Measurements from ENCODE around the gene MYOG. TPM values are rescaled to one million over a fixed set of nuclear protein-coding genes. Genes with fewer than 3 reads are reported as not detected.

MYOG gene
- total and polyA plus RNA-seq, 5 donors from 2014 or later, result not detected

GRCh38 chr1:203044546-203045250 is 41.1 kb downstream of the MYOG start:
- Histone ChIP-seq H3K4me3 (ENCODE audit: low read depth, low read length) (no peak overlapping the region), H3K36me3 (ENCODE audit: control insufficient read depth, insufficient read depth, low read length) (no peaks in the 10 kb centered on the region), H3K27ac (ENCODE audit: insufficient read depth, low read length, poor library complexity, severe bottlenecking) (no peak overlapping the region), H3K27me3 (ENCODE audit: control insufficient read depth, insufficient read depth, low read length) (no peaks in the 10 kb centered on the region), H3K4me1 (ENCODE audit: control insufficient read depth, insufficient read depth, low read length, poor library complexity, severe bottlenecking) (no peaks in the 10 kb centered on the region), H3K9me3 (ENCODE audit: control insufficient read depth in 2 of 2, low read length in 2 of 2) (no peaks in the 10 kb centered on the region)
- Mint-ChIP-seq H3K9me3 (peaks cover 0 to 2% (median 0%) of the 10 kb centered on the region in 7 donors), H3K27ac (no peak overlapping the region), H3K27me3 (no peaks in the 10 kb centered on the region), H3K4me3 (no peak overlapping the region), H3K36me3 (no peaks in the 10 kb centered on the region), H3K4me1 (no peaks in the 10 kb centered on the region)
- no peak for ATAC-seq (ENCODE audit: low read depth in 2 of 2)
- DNase-seq, result no peak

- Histone ChIP-seq H3K4me1 (ENCODE audit: control insufficient read depth, insufficient read depth, low read length, poor library complexity, severe bottlenecking) (no peaks in the 10 kb centered on the region), H3K4me3 (ENCODE audit: low read depth, low read length) (no peak overlapping the region), H3K36me3 (ENCODE audit: control insufficient read depth, insufficient read depth, low read length) (no peaks in the 10 kb centered on the region), H3K27me3 (ENCODE audit: control insufficient read depth, insufficient read depth, low read length) (no peaks in the 10 kb centered on the region), H3K9me3 (ENCODE audit: control insufficient read depth in 2 of 2, low read length in 2 of 2) (no peaks in the 10 kb centered on the region), H3K27ac (ENCODE audit: insufficient read depth, low read length, poor library complexity, severe bottlenecking) (no peak overlapping the region)
- DNase-seq, result no peak
- no peaks in the 10 kb centered on the region for H3K36me3 Mint-ChIP-seq
- ATAC-seq (ENCODE audit: low read depth in 2 of 2), result no peak
- H3K4me1 Mint-ChIP-seq, result peaks cover 0 to 4% (median 0%) of the 10 kb centered on the region in 4 donors
- H3K27ac Mint-ChIP-seq, result no peak overlapping the region
- no peak overlapping the region for H3K4me3 Mint-ChIP-seq
- H3K27me3 Mint-ChIP-seq, result no peaks in the 10 kb centered on the region
- H3K9me3 Mint-ChIP-seq, result peaks cover 0 to 2% (median 0%) of the 10 kb centered on the region in 7 donors
These were observed 41.8 kb downstream of the MYOG start for GRCh38 chr1:203043830-203044545.

- Mint-ChIP-seq H3K36me3 (no peaks in the 10 kb centered on the region), H3K27ac (peak overlapping the region in 1 of 3 donors; percentile 54), H3K4me3 (no peak overlapping the region), H3K27me3 (no peaks in the 10 kb centered on the region), H3K4me1 (peaks cover 0 to 4% (median 0%) of the 10 kb centered on the region in 4 donors), H3K9me3 (no peaks in the 10 kb centered on the region)
- H3K27me3 ChIP-seq (ENCODE audit: control insufficient read depth, insufficient read depth, low read length), result no peaks in the 10 kb centered on the region
- DNase-seq, result no peak
- no peaks in the 10 kb centered on the region for H3K36me3 ChIP-seq (ENCODE audit: control insufficient read depth, insufficient read depth, low read length)
- no peak for ATAC-seq (ENCODE audit: low read depth in 2 of 2)
- no peaks in the 10 kb centered on the region for H3K4me1 ChIP-seq (ENCODE audit: control insufficient read depth, insufficient read depth, low read length, poor library complexity, severe bottlenecking)
- H3K27ac ChIP-seq (ENCODE audit: insufficient read depth, low read length, poor library complexity, severe bottlenecking), result no peak overlapping the region
- no peaks in the 10 kb centered on the region for H3K9me3 ChIP-seq (ENCODE audit: control insufficient read depth in 2 of 2, low read length in 2 of 2)
- H3K4me3 ChIP-seq (ENCODE audit: low read depth, low read length), result no peak overlapping the region
These were observed 44.4 kb downstream of the MYOG start for GRCh38 chr1:203041351-203041932.

- H3K36me3 ChIP-seq (ENCODE audit: control insufficient read depth, insufficient read depth, low read length), result no peaks in the 10 kb centered on the region
- no peak for ATAC-seq (ENCODE audit: low read depth in 2 of 2)
- no peak overlapping the region for H3K4me3 ChIP-seq (ENCODE audit: low read depth, low read length)
- no peaks in the 10 kb centered on the region for H3K4me1 ChIP-seq (ENCODE audit: control insufficient read depth, insufficient read depth, low read length, poor library complexity, severe bottlenecking)
- no peak overlapping the region for H3K27ac Mint-ChIP-seq
- no peak overlapping the region for H3K27ac ChIP-seq (ENCODE audit: insufficient read depth, low read length, poor library complexity, severe bottlenecking)
- no peaks in the 10 kb centered on the region for H3K36me3 Mint-ChIP-seq
- H3K27me3 ChIP-seq (ENCODE audit: control insufficient read depth, insufficient read depth, low read length), result no peaks in the 10 kb centered on the region
- H3K27me3 Mint-ChIP-seq, result no peaks in the 10 kb centered on the region
- no peak for DNase-seq
- no peak overlapping the region for H3K4me3 Mint-ChIP-seq
- no peaks in the 10 kb centered on the region for H3K9me3 Mint-ChIP-seq
- H3K4me1 Mint-ChIP-seq, result peaks cover 0 to 4% (median 0%) of the 10 kb centered on the region in 4 donors
- no peaks in the 10 kb centered on the region for H3K9me3 ChIP-seq (ENCODE audit: control insufficient read depth in 2 of 2, low read length in 2 of 2)
These were observed 45.1 kb downstream of the MYOG start for GRCh38 chr1:203040513-203041275.

- ATAC-seq (ENCODE audit: low read depth in 2 of 2) (no peak), DNase-seq (no peak)
- H3K36me3 Mint-ChIP-seq, result no peaks in the 10 kb centered on the region
- no peak overlapping the region for H3K27ac Mint-ChIP-seq
- H3K4me3 ChIP-seq (ENCODE audit: low read depth, low read length), result no peak overlapping the region
- H3K4me1 ChIP-seq (ENCODE audit: control insufficient read depth, insufficient read depth, low read length, poor library complexity, severe bottlenecking), result no peaks in the 10 kb centered on the region
- no peaks in the 10 kb centered on the region for H3K9me3 Mint-ChIP-seq
- H3K27me3 ChIP-seq (ENCODE audit: control insufficient read depth, insufficient read depth, low read length), result no peaks in the 10 kb centered on the region
- H3K4me1 Mint-ChIP-seq, result peaks cover 0 to 4% (median 0%) of the 10 kb centered on the region in 4 donors
- H3K27me3 Mint-ChIP-seq, result no peaks in the 10 kb centered on the region
- no peak overlapping the region for H3K4me3 Mint-ChIP-seq
- H3K36me3 ChIP-seq (ENCODE audit: control insufficient read depth, insufficient read depth, low read length), result no peaks in the 10 kb centered on the region
- H3K27ac ChIP-seq (ENCODE audit: insufficient read depth, low read length, poor library complexity, severe bottlenecking), result no peak overlapping the region
- no peaks in the 10 kb centered on the region for H3K9me3 ChIP-seq (ENCODE audit: control insufficient read depth in 2 of 2, low read length in 2 of 2)
These were observed 46.0 kb downstream of the MYOG start for GRCh38 chr1:203039609-203040512.

GRCh38 chr1:203038891-203039608 is 46.8 kb downstream of the MYOG start:
- H3K4me3 ChIP-seq (ENCODE audit: low read depth, low read length), result no peak overlapping the region
- no peaks in the 10 kb centered on the region for H3K27me3 Mint-ChIP-seq
- H3K4me1 ChIP-seq (ENCODE audit: control insufficient read depth, insufficient read depth, low read length, poor library complexity, severe bottlenecking), result no peaks in the 10 kb centered on the region
- no peak overlapping the region for H3K27ac ChIP-seq (ENCODE audit: insufficient read depth, low read length, poor library complexity, severe bottlenecking)
- H3K9me3 Mint-ChIP-seq, result no peaks in the 10 kb centered on the region
- no peak overlapping the region for H3K4me3 Mint-ChIP-seq
- no peaks in the 10 kb centered on the region for H3K36me3 Mint-ChIP-seq
- peak; percentile 33 to 58 (median 54) for DNase-seq
- no peaks in the 10 kb centered on the region for H3K9me3 ChIP-seq (ENCODE audit: control insufficient read depth in 2 of 2, low read length in 2 of 2)
- no peak overlapping the region for H3K27ac Mint-ChIP-seq
- H3K4me1 Mint-ChIP-seq, result peaks cover 0 to 4% (median 0%) of the 10 kb centered on the region in 4 donors
- peak; percentile 48 to 69 for ATAC-seq (ENCODE audit: low read depth in 2 of 2)
- no peaks in the 10 kb centered on the region for H3K36me3 ChIP-seq (ENCODE audit: control insufficient read depth, insufficient read depth, low read length)
- H3K27me3 ChIP-seq (ENCODE audit: control insufficient read depth, insufficient read depth, low read length), result no peaks in the 10 kb centered on the region

Measured in CD4-positive, CD25-positive, alpha-beta regulatory T cell (primary cell).